CD14-positive monocyte (primary cell): ENCODE data around the gene CRADD. TPM values are rescaled to one million over a fixed set of nuclear protein-coding genes. Genes with fewer than 3 reads are reported as not detected.

Experiments used
- DNase-seq, 3 donors: peaks; one replicate each; pipeline ENCODE4 v3.0.0-alpha.2; 2011 to 2022
- H2AFZ ChIP-seq: 2 replicates; pipeline ENCODE4 v1.6.0; 2012; ENCODE audit warnings: mild to moderate bottlenecking, low read depth, low read length, inconsistent platforms; ENCODE audit not compliant: insufficient read depth, poor library complexity, severe bottlenecking
- H3K27ac ChIP-seq, 2 donors: 1 replicate in 1 of 2; 2 replicates in 1 of 2; pipeline ENCODE4 v1.5.1; 2012 to 2013; ENCODE audit warnings: low read length in 2 of 2, control low read depth in 1 of 2, inconsistent platforms in 1 of 2, low read depth in 1 of 2, mild to moderate bottlenecking in 1 of 2
- H3K27me3 ChIP-seq, 2 donors: one replicate each; pipeline versions ENCODE4 v1.6.0 to v1.6.1; 2011 to 2013; ENCODE audit warnings: low read length in 2 of 2; ENCODE audit not compliant: control insufficient read depth in 2 of 2, insufficient read depth in 2 of 2
- H3K36me3 ChIP-seq, 2 donors: replicated peaks in 1 of 2; 1 replicate in 1 of 2; 2 replicates in 1 of 2; pipeline versions ENCODE4 v1.5.1 to v1.6.1; 2012 to 2013; ENCODE audit warnings: low read length in 2 of 2, control low read depth in 1 of 2, inconsistent platforms in 1 of 2, mild to moderate bottlenecking in 1 of 2; ENCODE audit not compliant: insufficient read depth in 2 of 2, control insufficient read depth in 1 of 2
- H3K4me1 ChIP-seq, 2 donors: 1 replicate in 1 of 2; 2 replicates in 1 of 2; pipeline versions ENCODE4 v1.5.1 to v1.6.1; 2012 to 2013; ENCODE audit warnings: low read length in 2 of 2, control low read depth in 1 of 2, inconsistent platforms in 1 of 2, mild to moderate bottlenecking in 1 of 2, moderate library complexity in 1 of 2; ENCODE audit not compliant: insufficient read depth in 2 of 2, control insufficient read depth in 1 of 2
- H3K4me2 ChIP-seq: replicated peaks from 2 replicates; pipeline ENCODE3; 2012; ENCODE audit warnings: low read length, moderate library complexity, mild to moderate bottlenecking; ENCODE audit not compliant: poor library complexity, severe bottlenecking; ENCODE audit errors: extremely low read depth
- H3K4me3 ChIP-seq, 3 experiments: fragments of 200-600 bp in 1 of 3; sonication (generic) in 1 of 3; replicated peaks in 1 of 3; 1 replicate in 2 of 3; 2 replicates in 1 of 3; pipeline ENCODE4 v1.5.1; 2011 to 2013; ENCODE audit warnings: low read length in 3 of 3, mild to moderate bottlenecking in 3 of 3, control low read depth in 2 of 3, low read depth in 2 of 3, inconsistent platforms in 1 of 3, moderate library complexity in 1 of 3
- H3K79me2 ChIP-seq: 2 replicates; pipeline ENCODE4 v1.6.0; 2012; ENCODE audit warnings: mild to moderate bottlenecking, control low read depth, inconsistent platforms, low read length, moderate library complexity; ENCODE audit not compliant: insufficient read depth
- H3K9ac ChIP-seq: 2 replicates; pipeline ENCODE4 v1.6.0; 2017; ENCODE audit warnings: low read length, mild to moderate bottlenecking; ENCODE audit not compliant: insufficient read depth, poor library complexity, severe bottlenecking
- H3K9me3 ChIP-seq, 2 donors: replicated peaks in 1 of 2; 1 replicate in 1 of 2; 2 replicates in 1 of 2; pipeline versions ENCODE4 v1.5.1 to v1.6.1; 2012 to 2013; ENCODE audit warnings: low read length in 2 of 2, control low read depth in 1 of 2; ENCODE audit not compliant: control insufficient read depth in 1 of 2, insufficient read depth in 1 of 2
- H4K20me1 ChIP-seq: 2 replicates; pipeline ENCODE4 v1.6.0; 2012; ENCODE audit warnings: mild to moderate bottlenecking, low read length, control low read depth, moderate library complexity; ENCODE audit not compliant: insufficient read depth
- H3K27ac Mint-ChIP-seq, 7 donors: one replicate each; pipeline ENCODE4 v1.8.0; 2020; ENCODE audit warnings: mild to moderate bottlenecking in 7 of 7, mixed read lengths in 7 of 7, moderate library complexity in 6 of 7, inconsistent platforms in 2 of 7
- H3K27me3 Mint-ChIP-seq, 3 donors: one replicate each; pipeline ENCODE4 v1.8.0; 2021 to 2022; ENCODE audit warnings: low read depth in 3 of 3, mild to moderate bottlenecking in 3 of 3, mixed read lengths in 3 of 3, moderate library complexity in 3 of 3, inconsistent platforms in 1 of 3
- H3K36me3 Mint-ChIP-seq, 2 donors: one replicate each; pipeline ENCODE4 v1.8.0; 2020; ENCODE audit warnings: mixed read lengths in 2 of 2, inconsistent platforms in 1 of 2, mild to moderate bottlenecking in 1 of 2
- H3K4me1 Mint-ChIP-seq: one replicate; pipeline ENCODE4 v1.8.0; 2020; ENCODE audit warnings: mild to moderate bottlenecking, mixed read lengths
- H3K4me3 Mint-ChIP-seq, 2 donors: one replicate each; pipeline ENCODE4 v1.8.0; 2020; ENCODE audit warnings: mild to moderate bottlenecking in 2 of 2, mixed read lengths in 2 of 2, moderate library complexity in 1 of 2
- H3K9me3 Mint-ChIP-seq, 7 donors: one replicate each; pipeline ENCODE4 v1.8.0; 2020 to 2022; ENCODE audit warnings: mixed read lengths in 7 of 7, mild to moderate bottlenecking in 6 of 7, moderate library complexity in 6 of 7, inconsistent platforms in 2 of 7
- CTCF ChIP-seq: fragments of 200-600 bp; IDR thresholded peaks from one replicate; pipeline ENCODE4 v1.8.0; 2022; ENCODE audit warnings: antibody characterized with exemption, mild to moderate bottlenecking
- WGBS: methylation state at CpG from one replicate; pipeline ENCODE4 v1.1.5; 2013; ENCODE audit warnings: missing lambda C conversion rate; ENCODE audit not compliant: insufficient coverage; 5-methylcytosine and 5-hydroxymethylcytosine counted together
- intact Hi-C, 2 donors: fragments of 100-400 bp; cut with micrococcal nuclease; formaldehyde crosslinking; loops; one replicate each; pipeline versions ENCODE4 v1.15.0 to v1.15.1; 2023
- polyA plus RNA-seq, 3 donors: library from polyadenylated mRNA; depleted of rRNA in 1 of 3; unstranded in 2 of 3; stranded (reverse) in 1 of 3; fragments of 300-500 nt in 2 of 3; fragments of >200 nt in 1 of 3; fragmentation: Illumina TruSeq in 2 of 3; gene quantifications; 1 replicate in 2 of 3; 2 replicates in 1 of 3; pipeline ENCODE4 v1.2.3, GENCODE V29; 2012 to 2021

Gene CRADD
- polyA plus RNA-seq, 3 donors, result 5.6 to 12.2 (median 11.2) TPM

GRCh38 chr12:93673084-93673483 lies 4.1 kb upstream of the CRADD start:
- peaks cover 12% of the 10 kb centered on the region for H3K4me1 Mint-ChIP-seq

GRCh38 chr12:93674386-93674785 lies 2.8 kb upstream of the CRADD start:
- Histone ChIP-seq H3K9ac (no peak overlapping the region), H3K27me3 (no peaks in the 10 kb centered on the region), H3K27ac (no peak overlapping the region), H3K9me3 (no peaks in the 10 kb centered on the region), H3K4me2 (no peak overlapping the region), H3K79me2 (no peaks in the 10 kb centered on the region), H3K4me3 (no peak overlapping the region), H3K4me1 (peaks cover 13 to 19% of the 10 kb centered on the region in 2 donors), H3K36me3 (no peaks in the 10 kb centered on the region), H4K20me1 (no peaks in the 10 kb centered on the region), H2AFZ (no peak overlapping the region)
- intact Hi-C loops, result loop anchor here in 1 of 2 donors (10.0 kb wide), 2 partner anchors 70 to 230 kb away; partner anchors contain the start of gene UBE2N
- TF ChIP-seq CTCF, result no peak
- H3K4me1 Mint-ChIP-seq, result peaks cover 19% of the 10 kb centered on the region
- H3K27me3 Mint-ChIP-seq, result peaks cover 1 to 7% (median 3%) of the 10 kb centered on the region in 3 donors
- DNase-seq, result no peak
- H3K9me3 Mint-ChIP-seq, result peaks cover 2 to 10% (median 4%) of the 10 kb centered on the region in 7 donors
- H3K4me3 Mint-ChIP-seq, result no peak overlapping the region
- H3K36me3 Mint-ChIP-seq, result peaks cover 2 to 3% of the 10 kb centered on the region in 2 donors
- H3K27ac Mint-ChIP-seq, result no peak overlapping the region
- WGBS, result 100% methylated on average over 1 of the region's 6 CpGs

More at GRCh38 chr12:93673084-93673483, 4.1 kb upstream of the CRADD start:
- Histone ChIP-seq H3K4me2 (no peak overlapping the region), H3K36me3 (no peaks in the 10 kb centered on the region), H3K9me3 (no peaks in the 10 kb centered on the region), H3K27me3 (no peaks in the 10 kb centered on the region), H3K27ac (no peak overlapping the region), H3K4me1 (peaks cover 9 to 15% of the 10 kb centered on the region in 2 donors), H4K20me1 (no peaks in the 10 kb centered on the region), H3K79me2 (no peaks in the 10 kb centered on the region), H3K9ac (no peak overlapping the region), H2AFZ (no peak overlapping the region), H3K4me3 (no peak overlapping the region)
- no peak for TF ChIP-seq CTCF
- Mint-ChIP-seq H3K27me3 (peaks cover 1 to 7% (median 3%) of the 10 kb centered on the region in 3 donors), H3K36me3 (no peaks in the 10 kb centered on the region), H3K4me3 (no peak overlapping the region), H3K27ac (no peak overlapping the region), H3K9me3 (peaks cover 4 to 15% (median 6%) of the 10 kb centered on the region in 7 donors)
- intact Hi-C loops, result loop anchor here in 1 of 2 donors (10.0 kb wide), 2 partner anchors 72 to 228 kb away; partner anchors contain the start of gene UBE2N
- DNase-seq, result no peak
- no CpG with 5 or more reads among the region's 1 CpG for WGBS
